Stimulated activated CD4-positive, alpha-beta T cell treated with anti-CD3 and anti-CD28 coated beads, TNF-alpha, amount 100 ng/mL, for 4 hours (primary cell): ENCODE measurements around the gene B3GALT4.
"Not testable (repeated sequence)": the region's sequence is repeated elsewhere in the genome, so short reads cannot be mapped to it uniquely, and the experiment has no call there.

Experiments
- DNase-seq, 3 experiments: peaks; one replicate each; pipeline ENCODE4 v3.0.0-alpha.2; 2020; ENCODE audit warnings: low read depth in 3 of 3

Gene B3GALT4, protein sequence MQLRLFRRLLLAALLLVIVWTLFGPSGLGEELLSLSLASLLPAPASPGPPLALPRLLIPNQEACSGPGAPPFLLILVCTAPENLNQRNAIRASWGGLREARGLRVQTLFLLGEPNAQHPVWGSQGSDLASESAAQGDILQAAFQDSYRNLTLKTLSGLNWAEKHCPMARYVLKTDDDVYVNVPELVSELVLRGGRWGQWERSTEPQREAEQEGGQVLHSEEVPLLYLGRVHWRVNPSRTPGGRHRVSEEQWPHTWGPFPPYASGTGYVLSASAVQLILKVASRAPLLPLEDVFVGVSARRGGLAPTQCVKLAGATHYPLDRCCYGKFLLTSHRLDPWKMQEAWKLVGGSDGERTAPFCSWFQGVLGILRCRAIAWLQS

DNA sequence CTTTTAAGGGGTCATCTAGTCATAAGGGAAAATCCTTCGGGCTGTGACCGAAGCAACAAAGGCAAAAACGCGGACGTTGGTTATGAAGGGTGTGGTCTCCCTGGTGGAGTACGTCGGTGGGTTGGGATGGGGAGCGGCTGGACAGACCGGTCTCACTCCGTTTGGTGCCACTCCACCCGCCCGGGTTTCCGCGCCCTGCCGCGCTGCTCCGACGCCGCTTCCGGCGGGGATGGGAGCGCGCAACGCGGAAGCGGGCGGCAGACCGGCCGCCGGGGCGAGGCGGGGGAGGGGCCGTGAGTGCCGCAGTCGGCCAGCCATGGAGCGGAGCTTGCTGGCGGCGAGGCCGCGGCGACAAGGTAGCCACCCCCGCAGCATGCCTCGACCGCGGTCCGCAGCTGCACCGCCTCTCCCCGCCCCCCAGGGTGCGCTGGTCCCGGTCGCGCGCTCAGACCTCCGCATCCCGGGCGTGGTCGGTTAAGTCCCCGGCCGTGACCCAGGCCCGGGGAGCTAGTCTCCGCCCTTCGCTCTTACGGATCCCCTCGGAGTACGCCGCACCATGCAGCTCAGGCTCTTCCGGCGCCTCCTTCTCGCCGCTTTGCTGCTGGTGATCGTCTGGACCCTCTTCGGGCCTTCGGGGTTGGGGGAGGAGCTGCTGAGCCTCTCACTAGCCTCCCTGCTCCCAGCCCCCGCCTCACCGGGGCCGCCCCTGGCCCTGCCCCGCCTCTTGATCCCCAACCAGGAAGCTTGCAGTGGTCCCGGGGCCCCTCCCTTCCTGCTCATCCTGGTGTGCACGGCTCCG lies at the start of gene B3GALT4:
Gene B3GALT4 (plus strand): TSS at position 260 of the 799 bp plus-strand sequence. CDS start 297 bp downstream, at position 557.
- DNase-seq: peak; percentile 47 to 66 (median 48)

DNA sequence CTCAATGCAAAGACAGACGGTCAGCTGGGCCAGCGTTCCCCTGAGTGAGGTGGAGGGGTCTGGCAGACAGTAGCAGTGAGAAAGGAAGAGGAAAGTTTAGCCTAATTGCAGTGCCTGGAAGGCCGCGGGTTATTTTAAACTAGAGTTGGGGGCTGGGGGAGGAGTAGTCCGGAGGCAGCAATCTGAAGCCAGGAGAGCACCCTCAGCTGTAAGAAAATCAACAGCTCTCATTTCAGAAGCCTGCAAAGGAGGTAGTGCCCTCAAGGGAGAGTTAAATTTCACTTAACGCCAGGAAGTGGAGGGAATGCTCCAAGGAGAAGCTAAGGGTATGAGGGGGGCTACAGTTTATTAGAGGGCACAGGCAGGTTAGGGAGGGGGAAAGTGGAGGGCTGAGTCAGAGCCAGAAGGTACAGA lies 41.7 kb upstream of the B3GALT4 start:
- DNase-seq: no peak

DNA sequence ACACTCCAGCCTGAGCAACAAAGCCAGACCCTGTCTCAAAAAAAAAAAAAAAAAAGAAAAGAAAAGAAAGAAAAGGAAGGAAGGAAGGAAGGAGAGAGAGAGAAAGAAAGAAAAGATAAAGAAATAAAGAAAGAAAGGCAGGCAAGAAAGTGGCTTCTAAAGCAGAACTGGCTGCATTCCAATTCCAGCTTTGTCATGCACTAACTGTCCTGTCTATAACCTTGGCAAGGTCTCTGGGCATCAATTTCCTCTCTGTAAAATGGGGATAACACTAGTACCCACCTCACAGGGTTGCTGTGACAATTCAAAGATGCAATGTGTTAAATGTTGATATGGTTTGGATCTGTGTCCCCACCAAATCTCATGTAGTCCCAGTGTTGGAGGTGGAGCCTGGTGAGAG lies 40.6 kb upstream of the B3GALT4 start:
- no peak for DNase-seq

DNA sequence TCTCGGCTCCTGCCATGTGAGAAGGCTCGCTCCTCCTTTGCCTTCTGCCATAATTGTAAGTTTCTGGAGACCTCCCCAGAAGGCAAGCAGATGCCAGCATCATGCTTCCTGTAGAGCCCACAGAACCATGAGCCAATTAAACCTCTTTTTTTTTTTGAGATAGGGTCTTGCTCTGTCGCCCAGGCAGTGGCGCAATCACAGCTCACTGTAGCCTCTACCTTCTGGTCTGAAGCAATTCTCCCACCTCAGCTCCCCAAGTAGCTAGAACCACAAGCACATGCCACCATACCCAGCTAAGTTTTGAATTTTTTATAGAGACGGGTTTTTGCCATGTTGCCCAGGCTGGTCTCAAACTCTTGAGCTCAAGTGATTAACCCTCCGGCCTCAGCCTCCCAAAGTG lies 40.1 kb upstream of the B3GALT4 start:
- DNase-seq: no peak

DNA sequence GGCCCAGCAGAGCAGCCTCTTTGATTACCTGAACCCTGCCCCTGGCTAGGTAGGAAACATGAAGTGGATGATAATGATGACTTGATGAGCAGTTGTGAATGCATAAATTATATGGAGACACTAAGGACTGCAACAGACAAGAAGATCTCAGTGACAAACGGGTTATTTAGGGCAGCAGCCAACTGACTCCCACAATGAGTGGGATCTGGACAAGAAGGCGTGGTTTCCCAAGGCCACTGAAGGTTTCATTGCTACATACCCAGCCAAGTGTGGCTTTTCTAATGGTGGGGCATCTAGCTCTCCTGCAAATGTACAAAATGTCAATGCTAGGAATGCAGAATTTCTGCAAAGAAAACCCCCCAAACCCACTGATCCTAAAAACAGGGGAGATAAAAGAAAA lies 39.2 kb upstream of the B3GALT4 start:
- no peak for DNase-seq

DNA sequence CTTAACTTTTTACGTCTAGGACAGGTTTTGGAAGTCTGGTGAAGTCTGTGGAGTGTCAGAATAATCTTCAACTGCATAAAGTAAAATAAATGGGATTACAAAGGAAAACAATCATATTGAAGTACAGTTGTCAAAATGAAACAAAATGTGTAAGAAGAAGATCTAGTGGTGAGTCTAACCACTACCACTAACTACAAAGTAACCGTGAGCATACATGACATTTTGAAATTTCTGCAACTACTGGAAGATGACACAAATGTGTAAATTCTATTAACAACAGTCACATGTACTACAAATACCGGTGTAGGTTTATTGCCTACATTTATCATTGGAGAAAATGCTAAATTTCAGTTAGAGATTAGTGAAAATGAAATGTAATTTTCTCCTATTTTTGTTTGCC lies 35.0 kb upstream of the B3GALT4 start:
- DNase-seq: no peak

DNA sequence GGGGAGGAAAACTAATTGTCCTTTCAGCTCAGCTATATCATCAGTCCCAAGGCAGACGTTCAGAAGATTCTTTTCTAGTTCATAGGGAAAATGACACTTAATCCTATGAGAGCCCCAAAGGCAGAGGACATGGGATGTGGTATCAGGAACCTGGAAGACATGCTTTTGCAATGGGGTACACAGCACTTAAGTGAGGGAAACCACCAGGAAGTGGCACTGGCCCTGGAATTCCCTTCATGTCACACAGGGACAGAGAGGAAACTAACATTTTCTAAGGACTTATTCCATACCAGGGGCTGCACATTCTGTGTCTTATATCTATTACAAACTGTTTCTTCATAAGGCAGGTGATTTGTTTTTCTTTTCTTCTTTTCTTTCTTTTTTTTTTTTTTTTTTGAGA lies 33.4 kb upstream of the B3GALT4 start:
- no peak for DNase-seq

DNA sequence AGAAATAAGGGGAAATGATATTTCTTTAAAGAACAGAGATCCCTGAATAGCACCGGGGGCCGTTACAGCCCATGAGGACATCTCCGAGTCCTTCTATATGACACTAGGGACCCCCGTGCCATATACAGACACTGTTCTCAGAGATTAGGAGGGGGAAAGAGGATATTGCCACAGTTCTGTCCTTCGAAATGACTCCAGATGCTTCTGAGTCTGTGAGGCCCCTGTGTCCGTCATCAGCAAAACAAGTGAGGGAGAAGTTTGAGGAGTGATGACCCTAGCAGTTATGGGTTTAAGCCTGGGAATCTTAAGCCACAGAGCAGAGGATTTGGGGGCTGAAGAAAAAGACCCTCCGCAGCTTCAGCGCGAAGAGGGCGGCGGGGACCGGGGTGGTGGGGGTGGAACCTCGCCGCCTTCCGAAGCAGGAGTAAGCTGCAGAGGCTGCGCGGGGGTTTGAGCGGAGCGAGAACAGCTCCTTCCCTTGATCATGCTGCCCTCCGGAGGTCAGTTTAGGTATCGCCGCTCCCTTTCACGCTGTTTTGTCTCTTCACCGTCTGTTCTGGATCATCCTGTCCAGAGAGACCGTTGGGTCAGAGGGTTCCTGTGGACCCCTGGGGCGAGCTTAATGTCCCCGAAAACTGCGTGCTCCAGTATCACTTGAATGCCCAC lies 28.8 kb upstream of the B3GALT4 start:
- DNase-seq: peak; percentile 87 to 90 (median 87)

DNA sequence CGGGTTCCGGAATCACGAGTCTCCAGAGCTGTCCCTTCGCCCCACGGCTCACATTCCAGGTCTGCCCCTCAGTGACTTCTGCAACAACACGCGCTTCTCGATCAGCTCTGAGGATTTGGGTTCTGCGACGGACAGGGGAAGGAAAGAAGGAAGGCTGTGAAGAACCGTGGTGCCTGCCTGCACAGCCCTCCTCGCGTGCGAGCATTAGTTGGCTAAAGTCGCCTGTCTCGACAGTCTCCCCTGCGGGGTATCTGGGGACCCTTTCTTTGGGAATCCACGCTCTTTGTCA lies 28.3 kb upstream of the B3GALT4 start:
- peak in 1 of 3 experiments; percentile 11 for DNase-seq

DNA sequence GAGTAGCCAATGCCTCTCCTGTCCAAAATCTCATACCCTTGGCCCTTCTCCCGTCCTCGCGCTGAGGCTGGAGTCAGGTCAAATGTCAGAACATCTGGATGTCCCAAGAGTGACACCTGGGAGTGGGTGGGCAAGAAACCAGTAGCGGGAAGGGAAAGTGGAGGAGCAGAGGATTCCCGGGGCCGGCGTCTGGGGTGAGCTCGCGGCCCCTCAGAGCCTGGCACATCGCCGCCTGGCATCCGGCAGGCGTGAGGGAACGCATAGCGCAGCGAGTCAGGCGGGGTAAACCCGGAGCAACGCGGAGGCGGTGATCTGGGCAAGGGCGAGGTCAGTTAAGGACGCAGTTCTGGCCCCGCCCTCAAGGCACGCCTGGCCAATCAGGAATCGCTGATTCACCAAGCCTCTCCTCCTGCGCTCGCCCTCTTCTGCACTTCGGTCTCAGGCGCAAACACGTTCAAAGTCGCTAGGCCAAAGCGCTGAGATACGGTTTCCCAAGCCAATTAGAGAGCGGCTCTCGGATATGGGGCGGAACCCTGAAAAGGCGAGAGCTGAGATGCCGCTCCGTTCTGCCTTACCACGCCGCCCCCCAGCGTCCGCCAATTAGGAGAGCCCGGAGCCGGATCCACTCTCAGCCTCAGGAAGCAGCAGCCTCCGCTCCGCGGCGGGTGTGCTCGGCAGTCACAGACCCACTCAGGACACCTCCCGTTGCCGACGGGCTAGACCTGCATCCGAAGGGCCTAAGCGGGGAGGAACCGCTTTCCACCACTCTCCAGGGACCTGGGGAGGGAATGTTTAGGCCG lies 27.8 kb upstream of the B3GALT4 start:
- DNase-seq: peak; percentile 85 to 90 (median 85)

DNA sequence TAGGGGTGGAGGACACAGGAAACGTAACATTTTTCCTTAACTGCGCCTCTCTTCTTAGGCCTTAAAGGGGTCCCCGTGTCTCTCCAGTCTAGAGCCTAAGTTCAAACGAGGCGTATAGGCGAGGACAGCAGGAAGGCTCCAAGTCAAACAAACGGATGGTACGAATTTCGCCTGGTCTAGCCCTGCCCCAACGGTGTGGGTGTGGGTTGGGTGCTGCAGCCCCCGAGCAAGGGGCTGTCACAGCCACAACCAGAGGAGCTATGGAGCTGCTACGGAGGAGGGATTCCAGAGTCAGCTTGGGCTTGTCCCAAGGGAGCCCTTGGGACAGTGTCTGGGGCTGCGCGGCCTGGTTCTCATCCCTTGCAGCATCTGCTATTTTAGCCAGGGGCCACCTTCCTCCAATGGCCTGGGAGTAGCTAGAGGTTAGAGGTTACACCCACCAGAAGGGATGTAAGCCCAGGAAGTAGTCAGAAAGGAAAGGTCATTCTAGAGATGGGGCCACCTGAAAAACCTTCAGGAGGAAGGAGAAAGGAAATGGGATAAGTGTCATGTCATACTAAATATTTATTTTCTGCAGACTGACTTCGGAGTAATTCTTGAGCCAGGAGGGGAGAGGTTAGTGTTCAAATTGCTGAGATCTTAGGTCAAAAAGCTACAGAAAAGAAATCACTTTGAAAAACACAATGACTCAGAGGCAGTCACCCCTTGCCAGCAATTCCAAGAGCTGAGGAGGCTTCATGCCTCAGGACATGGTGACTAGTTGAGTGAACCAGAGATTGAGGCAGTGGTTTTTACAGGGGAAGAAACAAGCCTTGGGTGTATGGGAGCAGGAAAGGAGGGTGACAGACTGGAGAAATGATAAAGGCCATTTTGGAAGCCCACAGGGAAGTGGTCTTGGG lies 26.9 kb upstream of the B3GALT4 start:
- peak in 1 of 3 experiments; percentile 12 for DNase-seq

DNA sequence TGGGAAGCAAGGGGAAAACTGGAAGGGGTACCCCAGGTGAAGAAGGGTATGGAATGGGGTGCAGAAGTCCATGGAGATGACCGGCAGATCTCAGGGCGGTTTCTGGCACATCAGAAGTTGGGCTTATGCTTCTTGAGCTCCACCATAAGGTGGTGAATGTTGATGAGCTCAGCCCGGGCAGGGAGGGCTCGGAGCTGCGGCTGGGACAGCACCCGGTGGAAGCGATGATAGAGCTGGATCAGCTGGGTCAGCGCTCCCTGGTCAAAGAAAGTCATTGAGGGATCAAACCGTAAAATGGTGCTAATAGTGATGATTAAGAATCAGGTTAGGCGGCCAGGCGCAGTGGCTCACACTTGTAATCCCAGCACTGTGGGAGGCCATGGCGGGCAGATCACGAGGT lies 26.2 kb upstream of the B3GALT4 start:
- no peak for DNase-seq

DNA sequence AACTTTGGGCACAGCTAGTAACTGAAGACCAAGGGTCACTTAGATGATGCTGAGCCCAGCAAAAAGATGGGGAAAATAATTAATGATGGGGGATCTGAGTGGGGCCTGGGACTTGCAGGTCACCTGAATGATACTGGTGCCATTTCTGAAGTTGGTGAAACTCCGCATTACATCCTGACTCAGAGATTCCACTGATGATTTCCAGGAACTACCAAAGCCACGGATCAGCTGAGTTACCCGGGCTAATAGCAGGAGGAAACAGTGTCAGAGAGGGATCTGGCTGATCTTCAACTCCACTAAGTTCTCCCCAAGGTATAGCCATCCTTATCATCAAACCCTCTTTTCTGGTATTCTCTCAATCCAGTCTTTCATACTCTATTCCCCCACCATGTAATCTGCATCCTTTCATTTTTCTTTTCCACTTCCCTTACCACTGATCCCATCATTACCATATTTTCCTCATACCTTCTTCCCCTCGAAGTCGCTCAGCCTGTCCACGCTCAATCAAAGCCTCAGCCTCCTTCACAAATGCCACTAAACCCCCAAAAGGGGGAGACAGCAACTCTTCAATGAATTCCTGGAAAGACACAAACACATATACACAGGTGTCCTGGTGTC lies 25.4 kb upstream of the B3GALT4 start:
- DNase-seq: no peak

DNA sequence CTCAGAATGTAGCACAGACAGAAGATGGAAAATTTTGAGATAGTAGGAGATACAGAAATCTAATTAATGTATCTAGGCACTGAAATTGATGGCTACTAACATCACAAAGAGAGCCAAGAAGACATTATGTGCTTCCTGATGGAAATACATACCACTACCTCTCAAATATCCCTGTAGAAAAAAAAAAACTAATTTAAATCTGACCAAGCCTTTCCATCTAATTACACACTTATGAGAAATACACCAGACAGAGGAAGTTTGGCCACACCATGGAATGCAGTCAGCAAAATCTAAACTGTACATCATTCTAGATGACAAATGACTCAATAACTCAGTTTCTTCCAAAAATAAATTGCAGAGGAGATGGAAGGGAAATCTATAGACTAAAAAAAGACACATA lies 24.2 kb upstream of the B3GALT4 start:
- no peak for DNase-seq

DNA sequence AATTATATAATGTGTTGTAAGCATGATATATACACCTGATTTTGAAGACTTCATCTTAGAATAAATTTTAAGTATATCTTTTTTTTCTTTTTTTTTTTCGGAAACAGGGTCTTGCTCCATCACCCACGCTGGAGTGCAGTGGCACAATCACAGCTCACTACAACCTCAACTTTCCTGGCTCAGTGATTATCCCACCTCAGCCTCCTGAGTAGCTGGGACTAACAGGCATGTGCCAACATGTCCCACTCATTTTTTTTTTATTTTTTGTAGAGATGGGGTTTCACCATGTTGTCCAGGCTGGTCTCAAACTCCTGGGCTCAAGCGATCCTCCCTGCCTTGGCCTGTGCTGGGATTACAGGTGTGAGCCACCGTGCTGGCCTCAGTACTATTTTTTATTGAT lies 22.3 kb upstream of the B3GALT4 start:
- DNase-seq: no peak

DNA sequence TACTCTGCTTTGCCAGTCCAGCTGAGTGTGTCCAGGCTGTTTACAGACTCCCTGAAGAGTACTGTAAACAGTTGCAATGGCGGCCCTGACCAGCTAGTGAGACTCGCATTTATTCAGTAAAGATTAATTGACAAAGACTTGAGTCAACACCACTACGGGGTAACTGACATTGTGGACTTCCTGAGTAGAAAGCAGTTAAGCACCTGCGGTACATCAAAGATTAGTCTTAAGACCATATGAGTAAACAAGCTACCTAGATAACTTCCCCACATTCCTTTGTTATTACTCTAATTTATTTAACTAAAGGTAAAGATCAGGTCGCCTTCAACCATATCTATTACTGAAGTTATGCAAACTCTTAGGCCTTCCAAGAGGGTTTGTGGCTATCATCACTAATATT lies 17.9 kb upstream of the B3GALT4 start:
- no peak for DNase-seq

DNA sequence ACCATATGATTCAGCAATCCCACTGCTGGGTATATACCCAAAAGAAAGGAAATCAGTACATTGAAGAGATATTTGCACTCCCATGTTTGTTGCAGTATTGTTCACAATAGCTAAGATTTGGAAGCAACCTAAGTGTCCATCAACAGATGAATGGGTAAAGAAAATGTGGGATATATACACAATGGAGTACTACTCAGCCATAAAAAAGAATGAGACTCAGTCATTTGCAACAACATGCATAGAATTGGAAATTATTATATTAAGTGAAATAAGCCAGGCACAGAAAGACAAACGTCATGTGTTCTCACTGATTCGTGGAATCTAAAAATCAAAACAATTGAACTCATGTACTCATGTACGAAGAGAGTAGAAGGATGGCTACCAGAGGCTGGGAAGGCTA lies 14.4 kb upstream of the B3GALT4 start:
- not testable (repeated sequence) for DNase-seq

DNA sequence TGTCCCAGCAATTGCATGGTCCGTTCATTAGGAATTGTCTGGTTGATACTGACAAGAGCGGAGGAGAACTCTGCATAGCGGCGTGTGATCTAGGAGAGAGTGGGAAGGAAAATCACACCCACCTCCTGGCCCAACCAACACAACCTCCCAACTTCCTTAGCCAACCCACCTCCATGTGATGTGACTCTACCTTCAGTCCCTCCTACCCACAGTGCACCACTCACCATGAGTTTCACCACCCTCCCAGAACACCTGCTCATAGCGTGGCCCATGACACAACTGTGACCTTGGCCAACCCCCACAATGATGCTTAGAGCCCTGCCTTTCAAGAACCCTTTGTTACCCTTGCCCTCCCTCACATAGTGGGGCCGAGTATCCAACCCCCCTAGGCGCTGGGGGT lies 12.9 kb upstream of the B3GALT4 start:
- DNase-seq: no peak

DNA sequence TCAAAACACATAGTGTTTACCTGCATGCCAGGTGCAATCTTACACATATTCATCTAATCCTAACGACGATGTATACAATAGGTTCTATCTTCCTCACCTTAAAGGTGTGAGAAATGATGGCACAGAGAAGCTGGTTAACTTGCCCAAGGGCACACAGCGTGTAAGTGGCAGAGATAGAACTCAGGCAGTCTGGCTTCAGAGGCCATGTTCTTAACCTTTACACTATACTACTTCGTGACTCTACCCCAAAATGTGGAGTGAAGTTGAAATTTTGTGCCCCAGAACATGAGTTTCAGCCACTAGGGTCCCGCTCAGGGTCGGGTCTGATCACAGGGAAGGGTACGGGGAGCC lies 5.8 kb upstream of the B3GALT4 start:
- no peak for DNase-seq

DNA sequence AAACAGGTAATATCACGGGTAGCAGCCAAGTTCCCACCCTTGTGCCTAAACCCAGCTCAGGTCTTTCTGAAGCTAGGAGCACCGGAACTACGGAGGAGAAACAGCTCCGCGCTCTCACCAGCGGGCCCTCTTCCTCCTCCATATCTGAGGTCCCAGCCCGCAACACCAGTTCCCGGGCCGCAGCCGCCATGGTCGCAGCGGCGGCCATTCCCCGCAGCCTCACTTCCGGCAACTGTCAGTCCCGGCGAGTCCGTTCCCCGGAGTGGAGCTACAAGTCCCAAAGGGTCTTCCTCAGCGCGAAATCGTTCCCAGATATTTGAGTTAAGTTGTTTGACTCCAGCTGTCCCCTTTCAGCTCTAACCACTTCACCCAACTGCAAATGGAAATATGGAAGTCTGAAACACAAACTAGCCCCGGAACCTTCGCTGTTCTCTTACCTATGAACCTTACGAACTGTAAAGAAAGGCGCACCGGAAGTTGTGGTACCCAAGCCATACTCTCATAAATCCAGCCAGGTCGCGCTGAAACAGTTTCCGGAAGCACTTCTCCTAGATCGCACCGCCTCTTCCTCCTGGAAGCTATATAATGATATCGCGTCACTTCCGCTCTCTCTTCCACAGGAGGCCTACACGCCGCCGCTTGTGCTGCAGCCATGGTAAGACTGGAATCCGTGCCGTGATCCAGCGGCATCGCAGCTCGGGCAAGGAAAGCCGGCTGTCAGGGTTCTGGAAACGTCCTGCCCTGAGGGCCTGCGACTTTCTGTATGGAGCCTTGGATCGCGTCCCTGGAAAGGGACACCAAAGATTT lies 5.3 kb upstream of the B3GALT4 start, which contains the start of the genes RPS18 and VPS52:
Gene RPS18 (plus strand): TSS at position 608 of the 807 bp plus-strand sequence. CDS start 45 bp downstream, at position 653.
Gene VPS52 (minus strand): TSS at position 409 of the 807 bp plus-strand sequence. CDS start 201 bp downstream, at position 208.
- DNase-seq: peak; percentile 76 to 88 (median 82)
